IMR-90 (cell line): ENCODE data around the gene ACAP2.

ENCODE experiments used
- CEBPB ChIP-seq: IDR thresholded peaks from 2 replicates; pipeline ENCODE4 v1.6.1; 2012; ENCODE audit warnings: low read depth, low read length, improper control_type of control experiment
- CHD1 ChIP-seq: IDR thresholded peaks from 2 replicates; pipeline ENCODE4 v1.6.1; 2012; ENCODE audit warnings: low read depth, low read length, improper control_type of control experiment
- ELK1 ChIP-seq: fragments of 150-350 bp; IDR thresholded peaks from 2 replicates; pipeline ENCODE4 v1.6.1; 2016; ENCODE audit warnings: low read depth, mild to moderate bottlenecking, low read length, moderate library complexity, borderline replicate concordance
- FOS ChIP-seq: fragments of 150-350 bp; IDR thresholded peaks from 2 replicates; pipeline ENCODE4 v1.6.1; 2016; ENCODE audit warnings: low read depth, low read length
- MAFK ChIP-seq: IDR thresholded peaks from 2 replicates; pipeline ENCODE4 v1.6.1; 2012; ENCODE audit warnings: low read depth, low read length, improper control_type of control experiment
- MAZ ChIP-seq: IDR thresholded peaks from 2 replicates; pipeline ENCODE4 v1.6.1; 2012; ENCODE audit warnings: low read depth, mild to moderate bottlenecking, low read length, improper control_type of control experiment, moderate library complexity, borderline replicate concordance
- POLR2A ChIP-seq: IDR thresholded peaks from 2 replicates; pipeline ENCODE4 v1.6.1; 2012; ENCODE audit warnings: mild to moderate bottlenecking, low read depth, low read length
- RAD21 ChIP-seq: IDR thresholded peaks from 2 replicates; pipeline ENCODE4 v1.6.1; 2012; ENCODE audit warnings: low read length, improper control_type of control experiment
- RCOR1 ChIP-seq: IDR thresholded peaks from 2 replicates; pipeline ENCODE4 v1.6.1; 2012; ENCODE audit warnings: mild to moderate bottlenecking, low read length, improper control_type of control experiment; ENCODE audit not compliant: insufficient replicate concordance
- SMC3 ChIP-seq: fragments of 150-350 bp; IDR thresholded peaks from 2 replicates; pipeline ENCODE4 v1.6.1; 2016; ENCODE audit warnings: low read depth, mild to moderate bottlenecking, antibody characterized with exemption, low read length, moderate library complexity
- USF2 ChIP-seq: fragments of 150-350 bp; IDR thresholded peaks from 2 replicates; pipeline ENCODE4 v1.6.1; 2017; ENCODE audit warnings: mild to moderate bottlenecking, antibody characterized with exemption, low read length, low read depth
- TF ChIP-seq, protein P1 (sequence below): conservative IDR thresholded peaks from 2 replicates; pipeline ENCODE4 v1.5.1; 2012; ENCODE audit warnings: mild to moderate bottlenecking, low read depth, low read length, improper control_type of control experiment

- TF ChIP-seq ELK1 (no peak), POLR2A (no peak), FOS (no peak), RAD21 (no peak), CEBPB (no peak), CHD1 (no peak), SMC3 (no peak), RCOR1 (no peak), MAFK (no peak), USF2 (no peak), MAZ (no peak)
- TF ChIP-seq, protein P1, sequence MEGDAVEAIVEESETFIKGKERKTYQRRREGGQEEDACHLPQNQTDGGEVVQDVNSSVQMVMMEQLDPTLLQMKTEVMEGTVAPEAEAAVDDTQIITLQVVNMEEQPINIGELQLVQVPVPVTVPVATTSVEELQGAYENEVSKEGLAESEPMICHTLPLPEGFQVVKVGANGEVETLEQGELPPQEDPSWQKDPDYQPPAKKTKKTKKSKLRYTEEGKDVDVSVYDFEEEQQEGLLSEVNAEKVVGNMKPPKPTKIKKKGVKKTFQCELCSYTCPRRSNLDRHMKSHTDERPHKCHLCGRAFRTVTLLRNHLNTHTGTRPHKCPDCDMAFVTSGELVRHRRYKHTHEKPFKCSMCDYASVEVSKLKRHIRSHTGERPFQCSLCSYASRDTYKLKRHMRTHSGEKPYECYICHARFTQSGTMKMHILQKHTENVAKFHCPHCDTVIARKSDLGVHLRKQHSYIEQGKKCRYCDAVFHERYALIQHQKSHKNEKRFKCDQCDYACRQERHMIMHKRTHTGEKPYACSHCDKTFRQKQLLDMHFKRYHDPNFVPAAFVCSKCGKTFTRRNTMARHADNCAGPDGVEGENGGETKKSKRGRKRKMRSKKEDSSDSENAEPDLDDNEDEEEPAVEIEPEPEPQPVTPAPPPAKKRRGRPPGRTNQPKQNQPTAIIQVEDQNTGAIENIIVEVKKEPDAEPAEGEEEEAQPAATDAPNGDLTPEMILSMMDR: no peak
These were observed 191.3 kb downstream of the ACAP2 start for GRCh38 chr3:195251336-195252065.
